ENCODE data around the gene SALL4. TPM values are rescaled to one million over a fixed set of nuclear protein-coding genes. Genes with fewer than 3 reads are reported as not detected.

SALL4 gene
- total RNA-seq, 1 donor from 2014 or later: not detected

GRCh38 chr20:51833326-51833725, 31.0 kb upstream of the SALL4 start:
- Histone ChIP-seq H3K36me3 (no peaks in the 10 kb centered on the region), H3K4me3 (no peak overlapping the region), H3K27ac (no peak overlapping the region), H3K27me3 (no peaks in the 10 kb centered on the region), H3K4me1 (peaks cover 9% of the 10 kb centered on the region), H3K9me3 (no peaks in the 10 kb centered on the region)
- intact Hi-C loops (cut with DNase I): no loop called here
- TF ChIP-seq POLR2A (IDR thresholded peaks at IDR 0.05): no peak
- TF ChIP-seq CTCF (IDR thresholded peaks at IDR 0.05): no peak
- no peak for DNase-seq (ENCODE audit: extremely low spot score in 2 of 2)

GRCh38 chr20:51832276-51832675, 30.0 kb upstream of the SALL4 start:
- intact Hi-C loops (cut with DNase I): no loop called here
- no peak for TF ChIP-seq POLR2AphosphoS5 (IDR thresholded peaks at IDR 0.05; ENCODE audit: insufficient read depth in 1 of 2, low read depth in 1 of 2)
- no peak for TF ChIP-seq POLR2A (IDR thresholded peaks at IDR 0.05)
- no peak for TF ChIP-seq CTCF (IDR thresholded peaks at IDR 0.05)
- DNase-seq (ENCODE audit: extremely low spot score in 2 of 2): no peak
- Histone ChIP-seq H3K27ac (no peak overlapping the region), H3K27me3 (no peaks in the 10 kb centered on the region), H3K36me3 (no peaks in the 10 kb centered on the region), H3K9me3 (no peaks in the 10 kb centered on the region), H3K4me1 (peaks cover 9% of the 10 kb centered on the region), H3K4me3 (no peak overlapping the region)

- Histone ChIP-seq H3K27me3 (no peaks in the 10 kb centered on the region), H3K27ac (no peak overlapping the region), H3K4me1 (peaks cover 9% of the 10 kb centered on the region), H3K4me3 (no peak overlapping the region), H3K9me3 (no peaks in the 10 kb centered on the region), H3K36me3 (no peaks in the 10 kb centered on the region)
- intact Hi-C loops (cut with DNase I): no loop called here
- DNase-seq (ENCODE audit: extremely low spot score in 2 of 2): no peak
- TF ChIP-seq POLR2AphosphoS5 (IDR thresholded peaks at IDR 0.05; ENCODE audit: insufficient read depth in 1 of 2, low read depth in 1 of 2): no peak
- no peak for TF ChIP-seq POLR2A (IDR thresholded peaks at IDR 0.05)
- no peak for TF ChIP-seq CTCF (IDR thresholded peaks at IDR 0.05)
Observed at GRCh38 chr20:51831866-51832265, 29.5 kb upstream of the SALL4 start.

- H3K4me1 ChIP-seq: peaks cover 9% of the 10 kb centered on the region
- TF ChIP-seq POLR2AphosphoS5 (IDR thresholded peaks at IDR 0.05; ENCODE audit: insufficient read depth in 1 of 2, low read depth in 1 of 2) (no peak), POLR2A (IDR thresholded peaks at IDR 0.05) (no peak), CTCF (IDR thresholded peaks at IDR 0.05) (no peak)
- no peak for DNase-seq (ENCODE audit: extremely low spot score in 2 of 2)
- no peak overlapping the region for H3K4me3 ChIP-seq
- no peak overlapping the region for H3K27ac ChIP-seq
- intact Hi-C loops (cut with DNase I): no loop called here
- H3K36me3 ChIP-seq: no peaks in the 10 kb centered on the region
- H3K9me3 ChIP-seq: no peaks in the 10 kb centered on the region
- H3K27me3 ChIP-seq: no peaks in the 10 kb centered on the region
Observed at GRCh38 chr20:51830538-51830937, 28.2 kb upstream of the SALL4 start.

GRCh38 chr20:51828762-51829161, 26.4 kb upstream of the SALL4 start:
- Histone ChIP-seq H3K9me3 (no peaks in the 10 kb centered on the region), H3K4me3 (no peak overlapping the region), H3K27me3 (no peaks in the 10 kb centered on the region), H3K4me1 (peaks cover 9% of the 10 kb centered on the region), H3K36me3 (no peaks in the 10 kb centered on the region), H3K27ac (no peak overlapping the region)
- no peak for DNase-seq (ENCODE audit: extremely low spot score in 2 of 2)
- TF ChIP-seq CTCF (IDR thresholded peaks at IDR 0.05) (no peak), POLR2A (IDR thresholded peaks at IDR 0.05) (no peak), POLR2AphosphoS5 (IDR thresholded peaks at IDR 0.05; ENCODE audit: insufficient read depth in 1 of 2, low read depth in 1 of 2) (no peak)
- intact Hi-C loops (cut with DNase I): no loop called here

Data from vagina (tissue), 2 donors.